ENCODE measurements around the gene NPAS3. TPM values are rescaled to one million over a fixed set of nuclear protein-coding genes. Genes with fewer than 3 reads are reported as not detected.

Gene NPAS3
- total and polyA plus RNA-seq, 11 donors = 0.15 to 3.4 (median 0.92) TPM

DNA sequence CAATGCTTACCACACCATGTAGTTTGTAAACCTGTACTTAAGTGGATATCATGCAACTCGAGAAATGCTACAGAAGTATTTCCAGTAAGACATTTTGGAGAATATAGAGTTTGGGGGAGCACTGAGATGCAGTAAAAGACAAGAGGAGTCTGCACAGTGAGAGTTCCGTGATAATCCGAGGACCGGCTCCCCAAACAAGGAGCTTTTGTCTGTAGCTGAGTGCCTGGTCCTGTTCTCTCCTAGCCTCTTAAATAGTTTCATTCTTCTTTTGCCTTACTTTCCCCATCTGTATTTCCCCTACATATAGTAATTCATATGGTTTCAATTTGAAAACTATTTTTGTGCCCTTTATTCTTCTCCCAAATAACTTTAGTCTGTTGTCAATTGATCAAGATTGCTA lies 648.1 kb downstream of the NPAS3 start:
- DNase-seq = no peak
- no peak for TF ChIP-seq POLR2A (IDR thresholded peaks at IDR 0.05)
- TF ChIP-seq, protein P1, sequence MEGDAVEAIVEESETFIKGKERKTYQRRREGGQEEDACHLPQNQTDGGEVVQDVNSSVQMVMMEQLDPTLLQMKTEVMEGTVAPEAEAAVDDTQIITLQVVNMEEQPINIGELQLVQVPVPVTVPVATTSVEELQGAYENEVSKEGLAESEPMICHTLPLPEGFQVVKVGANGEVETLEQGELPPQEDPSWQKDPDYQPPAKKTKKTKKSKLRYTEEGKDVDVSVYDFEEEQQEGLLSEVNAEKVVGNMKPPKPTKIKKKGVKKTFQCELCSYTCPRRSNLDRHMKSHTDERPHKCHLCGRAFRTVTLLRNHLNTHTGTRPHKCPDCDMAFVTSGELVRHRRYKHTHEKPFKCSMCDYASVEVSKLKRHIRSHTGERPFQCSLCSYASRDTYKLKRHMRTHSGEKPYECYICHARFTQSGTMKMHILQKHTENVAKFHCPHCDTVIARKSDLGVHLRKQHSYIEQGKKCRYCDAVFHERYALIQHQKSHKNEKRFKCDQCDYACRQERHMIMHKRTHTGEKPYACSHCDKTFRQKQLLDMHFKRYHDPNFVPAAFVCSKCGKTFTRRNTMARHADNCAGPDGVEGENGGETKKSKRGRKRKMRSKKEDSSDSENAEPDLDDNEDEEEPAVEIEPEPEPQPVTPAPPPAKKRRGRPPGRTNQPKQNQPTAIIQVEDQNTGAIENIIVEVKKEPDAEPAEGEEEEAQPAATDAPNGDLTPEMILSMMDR (IDR thresholded peaks at IDR 0.05) = no peak
- intact Hi-C loops (cut with DNase I) = no loop called here
- no peak overlapping the region for H3K27ac ChIP-seq
- ATAC-seq = no peak
- H3K27me3 ChIP-seq = no peaks in the 10 kb centered on the region
- 84 to 93% (median 86%) methylated on average over 4 of the region's 4 CpGs for WGBS, 4 donors
- no peaks in the 10 kb centered on the region for H3K4me1 ChIP-seq
- no peaks in the 10 kb centered on the region for H3K9me3 ChIP-seq
- no peak overlapping the region for H3K4me3 ChIP-seq
- H3K36me3 ChIP-seq = no peaks in the 10 kb centered on the region

DNA sequence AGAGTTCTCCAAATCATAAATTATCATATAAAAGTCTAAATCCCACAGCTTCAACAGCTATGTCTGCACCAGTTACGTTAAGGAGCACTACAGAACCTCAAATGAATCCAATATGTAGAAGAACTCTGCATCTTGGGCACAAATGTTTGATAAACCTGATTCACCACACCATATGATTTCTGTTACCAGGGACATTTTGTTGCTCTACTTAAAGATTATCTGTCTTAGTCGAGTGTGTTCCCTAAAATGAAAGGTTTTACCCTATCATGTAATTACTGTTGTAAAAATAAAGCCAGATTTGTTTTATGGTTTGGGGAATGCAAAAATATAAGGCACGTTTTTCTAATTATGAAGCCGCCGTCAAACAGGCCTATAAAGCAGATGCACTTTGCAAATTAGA lies 649.1 kb downstream of the NPAS3 start:
- TF ChIP-seq, protein P1 (IDR thresholded peaks at IDR 0.05) = no peak
- no peak for TF ChIP-seq POLR2A (IDR thresholded peaks at IDR 0.05)
- Histone ChIP-seq H3K4me3 (no peak overlapping the region), H3K4me1 (no peaks in the 10 kb centered on the region), H3K27me3 (no peaks in the 10 kb centered on the region), H3K9me3 (no peaks in the 10 kb centered on the region), H3K27ac (no peak overlapping the region), H3K36me3 (no peaks in the 10 kb centered on the region)
- DNase-seq (no peak), ATAC-seq (no peak)
- 86 to 91% (median 86%) methylated on average over 5 of the region's 5 CpGs for WGBS, 4 donors
- intact Hi-C loops (cut with DNase I) = no loop called here

DNA sequence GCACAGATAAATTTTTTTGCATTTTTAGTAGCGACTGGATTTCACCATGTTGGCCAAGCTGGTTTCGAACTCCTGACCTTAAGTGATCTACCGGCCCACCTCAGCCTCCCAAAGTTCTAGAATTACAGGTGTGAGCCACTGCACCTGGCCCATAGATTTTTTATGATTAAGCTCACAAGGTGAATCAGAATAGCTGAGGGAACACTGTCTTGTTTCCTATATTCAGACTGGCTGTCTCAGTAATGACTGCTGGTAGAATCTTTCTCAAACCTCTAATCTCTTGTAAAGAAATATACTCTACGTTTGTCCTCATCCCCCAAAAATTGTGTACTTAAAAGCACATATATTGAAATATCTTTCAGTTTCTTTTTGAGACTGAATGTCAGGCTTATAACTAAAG lies 650.1 kb downstream of the NPAS3 start:
- Histone ChIP-seq H3K9me3 (no peaks in the 10 kb centered on the region), H3K4me1 (no peaks in the 10 kb centered on the region), H3K27ac (no peak overlapping the region), H3K27me3 (no peaks in the 10 kb centered on the region), H3K4me3 (no peak overlapping the region), H3K36me3 (no peaks in the 10 kb centered on the region)
- intact Hi-C loops (cut with DNase I) = no loop called here
- 91 to 95% (median 92%) methylated on average over 4 of the region's 4 CpGs for WGBS, 4 donors
- ATAC-seq (no peak), DNase-seq (no peak)
- TF ChIP-seq, protein P1 (IDR thresholded peaks at IDR 0.05) = no peak
- TF ChIP-seq POLR2A (IDR thresholded peaks at IDR 0.05) = no peak

DNA sequence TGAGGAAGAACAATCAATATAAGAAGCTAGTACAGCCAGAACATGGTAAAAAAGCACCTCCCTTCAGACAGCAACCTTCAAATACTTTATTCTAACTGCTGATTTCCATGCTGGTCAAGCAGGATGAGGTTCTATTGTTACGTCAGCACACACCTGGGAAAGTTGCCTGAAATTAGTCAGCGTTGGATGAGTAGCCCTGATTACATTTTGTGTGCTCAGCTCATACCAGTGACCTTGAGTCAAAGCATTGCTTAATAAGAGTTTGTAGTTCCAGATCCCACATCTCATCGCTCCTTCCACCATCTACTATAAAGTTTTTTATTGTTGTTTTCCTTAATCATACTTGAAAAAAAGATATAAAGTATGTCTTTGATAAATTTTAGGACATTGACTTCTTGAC lies 650.7 kb downstream of the NPAS3 start:
- Histone ChIP-seq H3K4me3 (no peak overlapping the region), H3K4me1 (no peaks in the 10 kb centered on the region), H3K27ac (no peak overlapping the region), H3K27me3 (no peaks in the 10 kb centered on the region), H3K9me3 (no peaks in the 10 kb centered on the region), H3K36me3 (no peaks in the 10 kb centered on the region)
- no peak for DNase-seq
- WGBS, 4 donors = 69 to 77% (median 76%) methylated on average over 3 of the region's 3 CpGs
- TF ChIP-seq, protein P1 (IDR thresholded peaks at IDR 0.05) = no peak
- no peak for TF ChIP-seq POLR2A (IDR thresholded peaks at IDR 0.05)
- intact Hi-C loops (cut with DNase I) = no loop called here
- ATAC-seq = no peak
